ENCODE results near the gene MBIP. TPM values are rescaled to one million over a fixed set of nuclear protein-coding genes. Genes with fewer than 3 reads are reported as not detected.

Gene MBIP
- total RNA-seq, 4 donors from 2014 or later: 5.2 to 14.7 (median 9.3) TPM

DNA sequence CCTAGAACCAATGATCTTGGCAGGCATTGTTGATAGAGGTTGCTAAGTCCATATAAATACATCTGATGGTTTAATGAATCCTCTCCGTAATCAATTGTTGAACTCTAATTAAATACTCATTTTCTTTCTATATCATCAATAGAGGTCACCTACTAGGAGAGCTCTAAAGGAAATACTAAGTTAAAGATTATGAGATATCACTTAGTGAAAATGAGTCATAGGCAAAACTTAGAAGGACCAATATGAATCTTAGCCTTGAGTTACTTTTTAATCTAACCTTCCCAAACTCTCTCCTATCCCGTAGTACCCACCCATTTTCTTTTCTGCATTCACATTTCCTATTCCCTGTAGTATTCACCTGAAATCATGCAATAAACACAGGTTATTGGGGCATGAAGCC, 50.2 kb downstream of the MBIP start:
- Histone ChIP-seq H3K27ac (no peak overlapping the region), H3K27me3 (peaks cover 0 to 47% (median 0%) of the 10 kb centered on the region in 4 donors), H3K4me1 (peaks cover 0 to 12% (median 7%) of the 10 kb centered on the region in 3 donors), H3K36me3 (no peaks in the 10 kb centered on the region), H3K9me3 (no peaks in the 10 kb centered on the region), H3K4me3 (no peak overlapping the region)
- 68 to 80% methylated on average over 2 of the region's 2 CpGs for WGBS, 2 donors
- no peak for DNase-seq
- TF ChIP-seq POLR2A (IDR thresholded peaks at IDR 0.05) (no peak), CTCF (IDR thresholded peaks at IDR 0.05) (no peak)
- intact Hi-C loops (cut with DNase I): no loop called here

- no peak for DNase-seq
- peaks cover 0 to 12% (median 7%) of the 10 kb centered on the region in 3 donors for H3K4me1 ChIP-seq
- peaks cover 0 to 30% (median 0%) of the 10 kb centered on the region in 4 donors for H3K27me3 ChIP-seq
- intact Hi-C loops (cut with DNase I): no loop called here
- no peaks in the 10 kb centered on the region for H3K9me3 ChIP-seq
- WGBS, 2 donors: 75 to 91% methylated on average over 3 of the region's 3 CpGs
- no peaks in the 10 kb centered on the region for H3K36me3 ChIP-seq
- no peak overlapping the region for H3K4me3 ChIP-seq
- TF ChIP-seq POLR2A (IDR thresholded peaks at IDR 0.05) (no peak), CTCF (IDR thresholded peaks at IDR 0.05) (no peak)
- no peak overlapping the region for H3K27ac ChIP-seq
Measured at GRCh38 chr14:36268121-36268520, 52.3 kb downstream of the MBIP start.

DNA sequence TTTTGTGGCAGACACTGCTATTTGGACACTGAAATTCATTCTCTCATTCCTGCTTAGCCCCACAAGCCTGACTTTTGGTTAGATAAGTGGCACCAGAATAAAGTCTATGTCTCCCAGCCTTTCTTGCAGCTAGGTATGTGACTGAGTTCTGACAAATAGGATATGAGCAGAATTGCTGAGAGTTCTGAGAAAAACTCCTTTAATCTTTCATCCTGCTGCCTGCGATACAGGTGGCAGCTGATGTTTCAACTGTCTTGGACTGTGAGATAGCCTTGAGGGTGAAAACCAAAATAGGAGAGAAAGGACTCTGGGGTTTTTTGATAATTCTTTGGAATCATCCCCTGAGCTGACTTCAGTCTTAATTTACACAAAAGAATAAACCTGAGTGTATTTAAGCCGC, 55.8 kb downstream of the MBIP start:
- intact Hi-C loops (cut with DNase I): no loop called here
- H3K4me3 ChIP-seq: no peak overlapping the region
- H3K36me3 ChIP-seq: no peaks in the 10 kb centered on the region
- H3K27ac ChIP-seq: no peak overlapping the region
- H3K27me3 ChIP-seq: no peaks in the 10 kb centered on the region
- TF ChIP-seq POLR2A (IDR thresholded peaks at IDR 0.05): no peak
- TF ChIP-seq CTCF (IDR thresholded peaks at IDR 0.05): no peak
- H3K4me1 ChIP-seq: no peaks in the 10 kb centered on the region
- no peaks in the 10 kb centered on the region for H3K9me3 ChIP-seq
- 81% methylated on average over 2 of the region's 2 CpGs for WGBS, 2 donors
- no peak for DNase-seq

DNA sequence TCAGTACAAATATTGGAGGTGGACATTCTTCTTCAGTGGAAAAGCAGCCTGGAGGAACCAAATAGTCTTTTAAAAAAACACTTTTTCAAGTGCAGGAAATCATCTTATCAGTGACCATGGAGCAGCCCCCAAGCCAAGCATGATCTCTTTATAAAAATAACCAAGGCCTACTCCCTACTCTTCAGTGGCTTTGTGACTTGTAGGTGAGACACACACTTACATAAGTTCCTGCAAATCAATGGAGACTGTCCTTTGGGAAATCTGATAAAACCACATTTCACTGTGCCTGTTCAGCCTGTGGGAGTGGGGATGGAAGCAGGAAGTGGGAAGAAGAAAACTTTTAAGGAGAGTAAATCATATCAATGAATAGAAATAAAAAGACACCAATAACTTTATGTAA, 56.3 kb downstream of the MBIP start:
- TF ChIP-seq CTCF (IDR thresholded peaks at IDR 0.05) (no peak), POLR2A (IDR thresholded peaks at IDR 0.05) (no peak)
- no peak overlapping the region for H3K4me3 ChIP-seq
- intact Hi-C loops (cut with DNase I): no loop called here

DNA sequence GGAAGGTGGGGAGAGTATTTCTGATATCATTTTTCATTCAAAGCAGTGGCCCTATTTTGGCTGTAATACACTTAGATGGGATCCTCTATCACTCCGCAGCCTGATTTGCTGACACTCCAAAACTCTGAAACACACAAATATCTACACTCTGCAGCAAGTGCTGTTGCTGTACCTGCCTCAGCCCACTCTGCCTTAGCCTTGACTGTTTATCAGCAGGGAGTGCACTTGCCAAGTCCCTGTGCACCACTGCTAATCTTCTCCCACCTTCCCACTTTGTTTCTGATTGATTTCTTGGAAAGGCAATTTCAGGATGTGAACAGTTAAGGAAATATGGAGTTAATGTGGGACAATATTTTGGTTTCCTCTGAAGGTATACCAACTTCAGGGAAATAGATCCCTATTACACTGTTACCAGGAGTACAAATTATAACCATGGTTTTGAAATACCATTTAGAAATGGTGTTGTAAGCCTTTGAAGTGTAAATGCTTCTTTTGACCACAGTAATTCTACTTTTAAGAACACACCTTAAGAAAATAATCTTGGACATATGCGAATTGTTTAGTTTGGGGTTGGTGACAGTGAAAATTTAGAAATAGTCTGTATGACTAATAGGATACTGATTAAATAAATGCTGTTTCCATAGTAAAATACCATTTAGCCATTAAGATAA, 59.3 kb downstream of the MBIP start:
- Histone ChIP-seq H3K9me3 (no peaks in the 10 kb centered on the region), H3K27me3 (no peaks in the 10 kb centered on the region), H3K36me3 (no peaks in the 10 kb centered on the region), H3K4me1 (no peaks in the 10 kb centered on the region), H3K4me3 (no peak overlapping the region), H3K27ac (no peak overlapping the region)
- DNase-seq: no peak
- WGBS, 2 donors: 68 to 84% methylated on average over 2 of the region's 2 CpGs
- intact Hi-C loops (cut with DNase I): no loop called here
- TF ChIP-seq CTCF (IDR thresholded peaks at IDR 0.05) (no peak), POLR2A (IDR thresholded peaks at IDR 0.05) (no peak)

More for the DNA sequence above, 56.3 kb downstream of the MBIP start:
- DNase-seq: no peak
- Histone ChIP-seq H3K27me3 (no peaks in the 10 kb centered on the region), H3K9me3 (no peaks in the 10 kb centered on the region), H3K27ac (no peak overlapping the region), H3K36me3 (no peaks in the 10 kb centered on the region), H3K4me1 (no peaks in the 10 kb centered on the region)

Data from esophagus squamous epithelium (tissue), 5 donors.